ENCODE results near the gene TMEFF2. TPM values are rescaled to one million over a fixed set of nuclear protein-coding genes. Genes with fewer than 3 reads are reported as not detected.

Gene TMEFF2
- total and polyA plus RNA-seq, 2 of the 8 experiments (the other 6 are each of a cell fraction or from before 2014, with no cell fraction given), result 0.91 to 3.7 TPM

DNA sequence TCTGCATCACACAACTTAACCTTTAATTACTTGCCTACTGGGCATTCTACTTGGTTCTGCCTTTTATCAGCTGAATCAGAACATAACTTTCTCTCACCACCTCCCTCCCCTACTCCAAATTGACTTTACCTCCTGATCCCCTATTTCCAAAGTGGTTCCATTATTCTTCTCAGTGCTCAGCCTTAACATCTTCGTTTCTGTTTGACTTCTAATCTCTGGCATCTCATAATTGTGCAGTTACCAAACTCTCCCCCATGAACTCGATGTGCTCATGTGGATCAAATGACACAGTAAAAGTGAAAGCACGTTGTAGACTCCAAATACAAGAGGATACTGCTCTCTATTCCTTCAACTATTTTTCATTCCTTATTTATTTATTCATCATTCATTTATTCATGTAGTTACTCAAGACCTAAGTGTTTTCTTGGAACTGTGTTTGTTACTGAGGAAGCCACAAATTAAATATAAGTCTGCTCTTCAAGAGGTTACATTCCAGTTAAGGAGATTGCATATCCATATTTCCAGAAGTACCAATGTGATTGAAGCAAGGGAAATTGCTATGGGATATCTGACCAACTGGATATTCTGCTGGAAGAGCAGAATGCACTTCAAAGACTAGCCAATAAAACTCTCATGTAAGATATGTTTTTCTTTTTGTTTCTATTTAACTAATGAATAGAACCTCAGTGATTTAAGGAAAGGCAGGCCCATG, 158.8 kb downstream of the TMEFF2 start:
- Histone ChIP-seq H3K4me1 (replicated peaks in 1 of 4; ENCODE audit: control insufficient read depth in 3 of 4, insufficient read depth in 4 of 4, low read length in 3 of 4) (no peaks in the 10 kb centered on the region), H3K79me1 (ENCODE audit: low read depth, low read length) (no peaks in the 10 kb centered on the region), H4K20me1 (replicated peaks in 1 of 2; ENCODE audit: control insufficient read depth in 1 of 2, insufficient read depth in 2 of 2, low read length in 2 of 2) (no peaks in the 10 kb centered on the region), H4K5ac (ENCODE audit: insufficient read length, low read depth, low read length) (no peak overlapping the region), H2BK120ac (replicated peaks; ENCODE audit: low read depth, low read length) (no peak overlapping the region), H3K27ac (ENCODE audit: low read depth, low read length) (no peak overlapping the region), H2BK20ac (ENCODE audit: low read length) (no peak overlapping the region), H3K27me3 (replicated peaks in 1 of 4; ENCODE audit: control insufficient read depth in 3 of 4, extremely low read depth in 1 of 4, insufficient read depth in 3 of 4, low read length in 3 of 4) (no peaks in the 10 kb centered on the region), H4K91ac (replicated peaks; ENCODE audit: insufficient read length, low read length) (no peak overlapping the region), H3K36me3 (ENCODE audit: control insufficient read depth in 2 of 4, insufficient read depth in 4 of 4, low read length in 3 of 4) (no peaks in the 10 kb centered on the region), H3K56ac (replicated peaks; ENCODE audit: insufficient read length, low read depth, low read length) (no peak overlapping the region), H3K4me3 (ENCODE audit: extremely low read depth in 1 of 4, insufficient read depth in 2 of 4, low read depth in 3 of 4, low read length in 4 of 4) (no peak overlapping the region), H3K18ac (ENCODE audit: extremely low read depth, low read length) (no peak overlapping the region), H4K8ac (ENCODE audit: extremely low read depth, insufficient read depth, low read length) (no peak overlapping the region), H3K9ac (replicated peaks in 1 of 4; ENCODE audit: extremely low read depth in 1 of 4, low read depth in 3 of 4, low read length in 3 of 4) (no peak overlapping the region), H2BK15ac (ENCODE audit: low read length) (no peak overlapping the region), H3K4ac (replicated peaks; ENCODE audit: insufficient read length, low read depth, low read length) (no peak overlapping the region), H3K14ac (ENCODE audit: insufficient read length) (no peak overlapping the region), H3K4me2 (ENCODE audit: insufficient read depth in 1 of 2, low read depth in 2 of 2, low read length in 2 of 2) (no peak overlapping the region), H3K23ac (ENCODE audit: insufficient read length) (no peak overlapping the region), H3K79me2 (ENCODE audit: control insufficient read depth in 1 of 2, insufficient read depth in 2 of 2, low read length in 2 of 2) (no peaks in the 10 kb centered on the region), H2AK5ac (ENCODE audit: low read depth, low read length) (no peak overlapping the region), H2AFZ (ENCODE audit: low read length) (no peak overlapping the region), H3K9me3 (ENCODE audit: insufficient read depth in 2 of 2, low read depth in 1 of 2, low read length in 1 of 2) (no peaks in the 10 kb centered on the region), H2BK5ac (ENCODE audit: low read depth, low read length) (no peak overlapping the region), H3K23me2 (ENCODE audit: low read depth, low read length) (peaks cover 1% of the 10 kb centered on the region; the same call in 1 of the 2 replicates), H2BK12ac (ENCODE audit: low read depth, low read length) (no peak overlapping the region)
- DNase-seq (ENCODE audit: low read depth in 1 of 2, low spot score in 2 of 2) (no peak), FAIRE-seq (no peak)
- ChIA-PET CTCF (ENCODE audit: partially characterized antibody) (interaction anchor here (1.0 kb wide), 1 partner anchor 127 kb away, joined by 3 read pairs; no protein-coding TSS in a partner anchor), POLR2A (ENCODE audit: partially characterized antibody) (no interaction called here)
- TF ChIP-seq SIRT6 (IDR thresholded peaks at IDR 0.05; ENCODE audit: low read length), result no peak
- no peak for TF ChIP-seq GTF2F1 (IDR thresholded peaks at IDR 0.05; ENCODE audit: borderline replicate concordance, low read depth, low read length)
- TF ChIP-seq FOSL1 (IDR thresholded peaks at IDR 0.05; ENCODE audit: insufficient read depth, low read depth, low read length), result no peak
- TF ChIP-seq ZNF274 (IDR thresholded peaks at IDR 0.05; ENCODE audit: borderline replicate concordance, extremely low read depth, low read length), result no peak
- no peak for TF ChIP-seq BACH1 (IDR thresholded peaks at IDR 0.05; ENCODE audit: low read length)
- no peak for TF ChIP-seq EZH2 (IDR thresholded peaks at IDR 0.05; ENCODE audit: low read depth, low read length, severe bottlenecking)
- TF ChIP-seq SAP30 (IDR thresholded peaks at IDR 0.05; ENCODE audit: insufficient read depth, insufficient replicate concordance, low read length), result no peak
- no peak for TF ChIP-seq RAD21 (IDR thresholded peaks at IDR 0.05 in 1 of 2, conservative IDR thresholded peaks at IDR 0.05 in 1 of 2; ENCODE audit: low read depth in 2 of 2, low read length in 2 of 2)
- TF ChIP-seq, protein P1, sequence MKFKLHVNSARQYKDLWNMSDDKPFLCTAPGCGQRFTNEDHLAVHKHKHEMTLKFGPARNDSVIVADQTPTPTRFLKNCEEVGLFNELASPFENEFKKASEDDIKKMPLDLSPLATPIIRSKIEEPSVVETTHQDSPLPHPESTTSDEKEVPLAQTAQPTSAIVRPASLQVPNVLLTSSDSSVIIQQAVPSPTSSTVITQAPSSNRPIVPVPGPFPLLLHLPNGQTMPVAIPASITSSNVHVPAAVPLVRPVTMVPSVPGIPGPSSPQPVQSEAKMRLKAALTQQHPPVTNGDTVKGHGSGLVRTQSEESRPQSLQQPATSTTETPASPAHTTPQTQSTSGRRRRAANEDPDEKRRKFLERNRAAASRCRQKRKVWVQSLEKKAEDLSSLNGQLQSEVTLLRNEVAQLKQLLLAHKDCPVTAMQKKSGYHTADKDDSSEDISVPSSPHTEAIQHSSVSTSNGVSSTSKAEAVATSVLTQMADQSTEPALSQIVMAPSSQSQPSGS (IDR thresholded peaks at IDR 0.05; ENCODE audit: low read length), result no peak
- TF ChIP-seq POLR2AphosphoS5 (IDR thresholded peaks at IDR 0.05; ENCODE audit: low read depth, low read length), result no peak
- 88% methylated on average over 3 of the region's 3 CpGs; no CpG with 5 or more reads in 1 of the 2 experiments for WGBS, 2 experiments (ENCODE audit: extremely low coverage in 1 of 2, insufficient coverage in 1 of 2, insufficient read length in 1 of 2, insufficient replicate concordance in 2 of 2, low coverage in 1 of 2, low lambda C conversion rate in 2 of 2, missing lambda C conversion rate in 1 of 2)

All from H1 (cell line).